SU-DHL-6 (cell line): ENCODE results near the gene PLXNA2.

ENCODE experiments used
- CTCF ChIP-seq: fragments of 200-600 bp; sonication (generic); IDR thresholded peaks from one replicate; pipeline ENCODE4 v1.5.1; 2017; ENCODE audit warnings: antibody characterized with exemption, mild to moderate bottlenecking, low read length, moderate library complexity; ENCODE audit not compliant: insufficient read depth, poor library complexity, severe bottlenecking
- EZH2phosphoT487 ChIP-seq: fragments of 200-600 bp; sonication (generic), shearing (Covaris generic); conservative IDR thresholded peaks from 2 replicates; pipeline ENCODE4 v1.6.1; 2018; ENCODE audit warnings: mild to moderate bottlenecking, antibody characterized with exemption, low read length, moderate library complexity, mixed read lengths

- TF ChIP-seq CTCF (no peak), EZH2phosphoT487 (no peak)
These were observed 155.9 kb downstream of the PLXNA2 start for GRCh38 chr1:208088319-208088718.
